ENCODE data around the gene DOCK4.
A peak's percentile ranks its signal among the peaks of the same experiment; 100 is the strongest.
"Not testable (repeated sequence)": the region's sequence is repeated elsewhere in the genome, so short reads cannot be mapped to it uniquely, and the experiment has no call there.

Gene DOCK4

GRCh38 chr7:111958431-111958830, 247.8 kb downstream of the DOCK4 start:
- no peak for DNase-seq

- no peak for DNase-seq
Observed at GRCh38 chr7:111955616-111956015, 250.6 kb downstream of the DOCK4 start.

GRCh38 chr7:111954474-111955381, 251.5 kb downstream of the DOCK4 start:
- peak in 14 of 56 donors; percentile 3 to 53 (median 23) for DNase-seq

GRCh38 chr7:111954056-111954455, 252.1 kb downstream of the DOCK4 start:
- no peak for DNase-seq

- peak in 11 of 56 donors; percentile 3 to 25 (median 19) for DNase-seq
Observed at GRCh38 chr7:111953611-111954010, 252.6 kb downstream of the DOCK4 start.

GRCh38 chr7:111952783-111953182, 253.4 kb downstream of the DOCK4 start:
- no peak for DNase-seq

- no peak for DNase-seq
Observed at GRCh38 chr7:111951052-111951451, 255.1 kb downstream of the DOCK4 start.

GRCh38 chr7:111942450-111943081, 263.6 kb downstream of the DOCK4 start:
- DNase-seq: no peak

GRCh38 chr7:111937163-111937562, 269.0 kb downstream of the DOCK4 start:
- no peak for DNase-seq

GRCh38 chr7:111933609-111934008, 272.6 kb downstream of the DOCK4 start:
- no peak for DNase-seq

GRCh38 chr7:111931958-111932357, 274.2 kb downstream of the DOCK4 start:
- no peak for DNase-seq

GRCh38 chr7:111931016-111931517, 275.1 kb downstream of the DOCK4 start:
- DNase-seq: no peak

GRCh38 chr7:111929264-111929663, 276.9 kb downstream of the DOCK4 start:
- DNase-seq: no peak

GRCh38 chr7:111927353-111928019, 278.7 kb downstream of the DOCK4 start:
- DNase-seq: no peak

- DNase-seq: no peak
Observed at GRCh38 chr7:111920329-111920728, 285.9 kb downstream of the DOCK4 start.

- DNase-seq: no peak
Observed at GRCh38 chr7:111919631-111920179, 286.5 kb downstream of the DOCK4 start.

- no peak for DNase-seq
Observed at GRCh38 chr7:111919164-111919563, 287.0 kb downstream of the DOCK4 start.

- DNase-seq: peak in 2 of 56 donors; percentile 8 to 12
Observed at GRCh38 chr7:111918461-111918860, 287.7 kb downstream of the DOCK4 start.

- not testable (repeated sequence) for DNase-seq
Observed at GRCh38 chr7:111917404-111917803, 288.8 kb downstream of the DOCK4 start.

GRCh38 chr7:111914291-111914690, 291.9 kb downstream of the DOCK4 start:
- no peak for DNase-seq

GRCh38 chr7:111911166-111911961, 294.8 kb downstream of the DOCK4 start:
- DNase-seq: peak in 1 of 56 donors; percentile 2

All from nucleus accumbens (tissue), 56 donors.